GM23248 (cell line): ENCODE measurements around the gene EFCAB10. TPM values are rescaled to one million over a fixed set of nuclear protein-coding genes. Genes with fewer than 3 reads are reported as not detected.

Experiments used
- DNase-seq: peaks from one replicate; pipeline ENCODE4 v3.0.0-alpha.2; 2015
- H2AFZ ChIP-seq: fragments of 200-600 bp; sonication (generic); 2 replicates; pipeline ENCODE4 v1.6.1; 2016; ENCODE audit warnings: antibody characterized with exemption
- H3F3A ChIP-seq: fragments of 200-600 bp; sonication (generic); 2 replicates; pipeline ENCODE4 v1.6.1; 2016; ENCODE audit warnings: mild to moderate bottlenecking, antibody characterized with exemption, mixed run types; ENCODE audit not compliant: insufficient read depth
- H3K27ac ChIP-seq: fragments of 200-600 bp; sonication (generic); 2 replicates; pipeline ENCODE4 v1.5.1; 2016; ENCODE audit warnings: mild to moderate bottlenecking
- H3K27me3 ChIP-seq: fragments of 200-600 bp; sonication (generic); replicated peaks from 2 replicates; pipeline ENCODE4 v1.6.1; 2016; ENCODE audit warnings: mild to moderate bottlenecking; ENCODE audit not compliant: insufficient read depth
- H3K36me3 ChIP-seq: fragments of 200-600 bp; sonication (generic); 2 replicates; pipeline ENCODE4 v1.6.1; 2016; ENCODE audit warnings: low read depth, mild to moderate bottlenecking
- H3K4me1 ChIP-seq: fragments of 200-600 bp; sonication (generic); 2 replicates; pipeline ENCODE4 v1.6.1; 2016; ENCODE audit warnings: mild to moderate bottlenecking; ENCODE audit not compliant: insufficient read depth
- H3K4me2 ChIP-seq: fragments of 200-600 bp; sonication (generic); one replicate; pipeline ENCODE4 v1.6.1; 2016; ENCODE audit warnings: mild to moderate bottlenecking; ENCODE audit not compliant: unreplicated experiment
- H3K4me3 ChIP-seq: fragments of 200-600 bp; sonication (generic); 2 replicates; pipeline ENCODE4 v1.5.1; 2016; ENCODE audit warnings: mild to moderate bottlenecking
- H3K79me2 ChIP-seq: fragments of 200-600 bp; sonication (generic); 2 replicates; pipeline ENCODE4 v1.6.1; 2016; ENCODE audit warnings: mild to moderate bottlenecking; ENCODE audit not compliant: insufficient read depth
- H3K9ac ChIP-seq: fragments of 200-600 bp; sonication (generic); 2 replicates; pipeline ENCODE4 v1.6.1; 2016; ENCODE audit warnings: mild to moderate bottlenecking
- H3K9me2 ChIP-seq: fragments of 200-600 bp; sonication (generic); 2 replicates; pipeline ENCODE4 v1.6.1; 2016; ENCODE audit warnings: mixed run types, mild to moderate bottlenecking, moderate library complexity; ENCODE audit not compliant: insufficient read depth
- H3K9me3 ChIP-seq: fragments of 200-600 bp; sonication (generic); one replicate; pipeline ENCODE4 v1.6.1; 2017; ENCODE audit warnings: low read depth
- H4K20me1 ChIP-seq: fragments of 200-600 bp; sonication (generic); 2 replicates; pipeline ENCODE4 v1.6.0; 2016; ENCODE audit not compliant: insufficient read depth
- EZH2 ChIP-seq: fragments of 200-600 bp; sonication (generic); IDR thresholded peaks from 2 replicates; pipeline ENCODE4 v1.6.1; 2018; ENCODE audit warnings: antibody characterized with exemption, mild to moderate bottlenecking; ENCODE audit not compliant: insufficient read depth, poor library complexity, severe bottlenecking
- EZH2phosphoT487 ChIP-seq: fragments of 200-600 bp; sonication (generic); IDR thresholded peaks from 2 replicates; pipeline ENCODE4 v1.6.1; 2018; ENCODE audit warnings: antibody characterized with exemption, moderate library complexity, mild to moderate bottlenecking, low read depth; ENCODE audit not compliant: insufficient read depth
- WGBS, 2 experiments: methylation state at CpG; one replicate each; pipeline ENCODE4 v1.1.6; 2015 to 2017; ENCODE audit warnings: low lambda C conversion rate in 2 of 2, low coverage in 1 of 2; ENCODE audit errors: missing lambda C conversion rate in 2 of 2; 5-methylcytosine and 5-hydroxymethylcytosine counted together
- in situ Hi-C: fragments of 300-500 bp; cut with MboI; formaldehyde crosslinking; loops from 2 replicates; pipeline ENCODE4 v1.15.0; 2020
- polyA plus RNA-seq: library from polyadenylated mRNA; unstranded; fragments of >200 nt; fragmentation: Nextera tagmentation; extraction: Ambion mirVana; gene quantifications from 2 replicates; pipeline ENCODE4 v1.2.1, GENCODE V29; 2016
- total RNA-seq: library from RNA; depleted of rRNA; stranded (reverse); fragments of >200 nt; shearing (Covaris generic); gene quantifications from 2 replicates; pipeline ENCODE4 v1.2.3, GENCODE V29; 2014

EFCAB10 gene
- total and polyA plus RNA-seq, 2 experiments from 2014 or later, result 0.25 TPM; not detected in 1

DNA sequence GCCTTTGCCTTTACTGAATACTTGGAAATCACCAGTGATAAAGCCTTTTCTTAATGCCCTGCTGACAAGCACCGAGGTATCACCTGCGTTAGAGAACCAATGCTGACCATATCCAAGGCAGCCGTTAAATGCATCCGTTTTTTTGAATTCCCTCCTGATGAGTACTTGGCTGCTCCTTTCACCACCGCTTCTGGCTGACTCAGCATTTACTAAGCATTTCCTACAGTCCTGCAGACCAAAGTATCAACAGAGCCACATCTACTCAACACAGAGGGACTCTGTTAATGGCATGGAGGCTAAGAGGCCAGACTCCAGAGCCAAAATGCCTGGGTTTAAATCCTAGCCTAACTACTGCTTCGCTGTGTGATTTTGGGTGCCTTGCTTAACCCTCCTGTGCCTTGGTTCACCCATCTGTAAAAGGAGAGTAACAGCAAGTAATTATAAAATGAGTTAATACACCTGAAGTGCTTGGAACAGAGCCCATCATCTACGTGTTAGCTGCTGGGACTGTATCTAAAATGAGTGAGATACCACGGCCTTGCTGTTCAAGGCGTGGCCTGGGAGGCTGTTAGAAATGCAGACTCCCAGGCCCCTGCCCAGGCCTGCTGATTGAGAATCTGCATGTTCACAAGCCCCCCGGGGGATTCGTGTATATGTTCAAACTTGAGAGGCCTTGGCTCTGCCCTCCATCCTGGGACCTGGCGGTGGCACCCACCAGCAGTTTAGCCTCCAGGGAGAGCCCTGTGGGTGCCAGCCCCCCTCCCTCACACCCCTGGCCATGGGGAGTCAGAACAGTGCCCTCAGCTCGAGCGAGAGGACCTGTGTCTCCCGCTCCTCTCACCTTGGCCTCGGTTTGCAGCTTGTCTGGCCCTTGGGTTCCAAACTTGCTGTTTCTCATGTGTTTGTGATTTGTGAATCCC is 30.8 kb upstream of the EFCAB10 start:
- Histone ChIP-seq H2AFZ (no peak overlapping the region), H4K20me1 (no peaks in the 10 kb centered on the region), H3K36me3 (no peaks in the 10 kb centered on the region), H3K9me2 (no peaks in the 10 kb centered on the region), H3K27me3 (no peaks in the 10 kb centered on the region), H3K4me2 (no peak overlapping the region), H3K4me1 (no peaks in the 10 kb centered on the region), H3K4me3 (no peak overlapping the region), H3K9me3 (no peaks in the 10 kb centered on the region), H3F3A (no peaks in the 10 kb centered on the region), H3K27ac (no peak overlapping the region), H3K9ac (no peak overlapping the region), H3K79me2 (no peaks in the 10 kb centered on the region)
- TF ChIP-seq EZH2, result no peak
- no peak for TF ChIP-seq EZH2phosphoT487
- in situ Hi-C loops, result no loop called here
- peak; percentile 21 for DNase-seq
- WGBS, 2 experiments, result 84 to 86% methylated on average over 16 of the region's 16 CpGs

GRCh38 chr7:105610165-105610930 is 29.1 kb upstream of the EFCAB10 start:
- no peak overlapping the region for H2AFZ ChIP-seq
- no peaks in the 10 kb centered on the region for H3K9me3 ChIP-seq
- H3K9ac ChIP-seq, result no peak overlapping the region
- in situ Hi-C loops, result no loop called here
- 88 to 93% methylated on average over 8 of the region's 8 CpGs for WGBS, 2 experiments
- H3K27ac ChIP-seq, result no peak overlapping the region
- no peaks in the 10 kb centered on the region for H4K20me1 ChIP-seq
- no peaks in the 10 kb centered on the region for H3K27me3 ChIP-seq
- no peaks in the 10 kb centered on the region for H3K4me1 ChIP-seq
- H3K9me2 ChIP-seq, result no peaks in the 10 kb centered on the region
- no peak overlapping the region for H3K4me2 ChIP-seq
- no peaks in the 10 kb centered on the region for H3F3A ChIP-seq
- DNase-seq, result no peak
- no peak overlapping the region for H3K4me3 ChIP-seq
- TF ChIP-seq EZH2phosphoT487 (no peak), EZH2 (no peak)
- H3K79me2 ChIP-seq, result no peaks in the 10 kb centered on the region
- no peaks in the 10 kb centered on the region for H3K36me3 ChIP-seq

GRCh38 chr7:105602325-105603305 is 21.3 kb upstream of the EFCAB10 start:
- H3K4me3 ChIP-seq, result no peak overlapping the region
- H3K9me2 ChIP-seq, result no peaks in the 10 kb centered on the region
- H3K36me3 ChIP-seq, result no peaks in the 10 kb centered on the region
- H3K27ac ChIP-seq, result no peak overlapping the region
- H3K27me3 ChIP-seq, result no peaks in the 10 kb centered on the region
- no peak overlapping the region for H3K9ac ChIP-seq
- no peak overlapping the region for H2AFZ ChIP-seq
- no peak overlapping the region for H3K4me2 ChIP-seq
- H4K20me1 ChIP-seq, result no peaks in the 10 kb centered on the region
- no peaks in the 10 kb centered on the region for H3K79me2 ChIP-seq
- DNase-seq, result peak; percentile 26
- H3K9me3 ChIP-seq, result no peaks in the 10 kb centered on the region
- H3F3A ChIP-seq, result no peaks in the 10 kb centered on the region
- TF ChIP-seq EZH2phosphoT487 (no peak), EZH2 (no peak)
- no peaks in the 10 kb centered on the region for H3K4me1 ChIP-seq
- 52 to 56% methylated on average over 19 of the region's 19 CpGs for WGBS, 2 experiments
- in situ Hi-C loops, result no loop called here
